ENCODE results near the gene SIRT2.

The SIRT2 gene

GRCh38 chr19:38870612-38871011 is 28.8 kb downstream of the SIRT2 start:
- peaks cover 17% of the 10 kb centered on the region in 2 experiments for H3K4me1 ChIP-seq (ENCODE audit: control insufficient read depth in 1 of 2, insufficient read depth in 2 of 2, low read length in 2 of 2)
- no peaks in the 10 kb centered on the region for H3K27me3 ChIP-seq (ENCODE audit: insufficient read depth, low read length)
- no peak overlapping the region for H2BK120ac ChIP-seq (ENCODE audit: insufficient read depth, low read length, poor library complexity)
- H3K4me2 ChIP-seq (ENCODE audit: low read length) = no peak overlapping the region
- DNase-seq = no peak
- H2AFZ ChIP-seq (ENCODE audit: insufficient read depth, low read length, poor library complexity) = no peak overlapping the region
- H4K12ac ChIP-seq (ENCODE audit: low read depth, low read length) = no peak overlapping the region
- peak overlapping the region; percentile 32 for H4K8ac ChIP-seq (ENCODE audit: low read depth, low read length)
- no peak overlapping the region for H3K4me3 ChIP-seq (ENCODE audit: low read depth, low read length)
- no peak overlapping the region for H3K9ac ChIP-seq (ENCODE audit: low read length)
- H2BK5ac ChIP-seq (ENCODE audit: low read depth, low read length, poor library complexity) = no peak overlapping the region
- no peak overlapping the region for H3K4ac ChIP-seq (ENCODE audit: low read depth, low read length)
- H3K14ac ChIP-seq (ENCODE audit: low read length) = no peak overlapping the region
- peaks cover 1% of the 10 kb centered on the region for H3K79me2 ChIP-seq (ENCODE audit: control insufficient read depth, insufficient read depth, low read length, poor library complexity)
- H3K23ac ChIP-seq (ENCODE audit: low read length) = no peak overlapping the region
- H3K18ac ChIP-seq (ENCODE audit: low read length) = peak overlapping the region; percentile 58
- no peak overlapping the region for H3K27ac ChIP-seq (ENCODE audit: low read depth, low read length)
- no peak overlapping the region for H4K91ac ChIP-seq (ENCODE audit: low read depth, low read length)
- no peaks in the 10 kb centered on the region for H3K36me3 ChIP-seq (ENCODE audit: control insufficient read depth in 1 of 2, insufficient read depth in 2 of 2, low read length in 2 of 2)
- WGBS (ENCODE audit: extremely low coverage, insufficient coverage, insufficient read length) = no CpG with 5 or more reads among the region's 19 CpGs
- H3K9me3 ChIP-seq (ENCODE audit: insufficient read depth, low read depth, low read length) = no peaks in the 10 kb centered on the region
- H2AK5ac ChIP-seq (ENCODE audit: low read length) = peak overlapping the region; percentile 20
- H2BK12ac ChIP-seq (ENCODE audit: low read length) = peak overlapping the region; percentile 28
- H3K79me1 ChIP-seq (ENCODE audit: low read length) = peaks cover 11% of the 10 kb centered on the region

GRCh38 chr19:38869836-38870607 is 29.4 kb downstream of the SIRT2 start:
- 100% methylated on average over 10 of the region's 62 CpGs for WGBS (ENCODE audit: extremely low coverage, insufficient coverage, insufficient read length)
- no peak overlapping the region for H3K4ac ChIP-seq (ENCODE audit: low read depth, low read length)

GRCh38 chr19:38869160-38869835 is 30.1 kb downstream of the SIRT2 start:
- no peaks in the 10 kb centered on the region for H3K27me3 ChIP-seq (ENCODE audit: insufficient read depth, low read length)
- H4K91ac ChIP-seq (ENCODE audit: low read depth, low read length) = peak overlapping the region; percentile 13
- no peaks in the 10 kb centered on the region for H3K36me3 ChIP-seq (ENCODE audit: control insufficient read depth in 1 of 2, insufficient read depth in 2 of 2, low read length in 2 of 2)
- H3K4me2 ChIP-seq (ENCODE audit: low read length) = peak overlapping the region; percentile 57
- peaks cover 1% of the 10 kb centered on the region for H3K79me2 ChIP-seq (ENCODE audit: control insufficient read depth, insufficient read depth, low read length, poor library complexity)
- no peak for DNase-seq
- no peak overlapping the region for H2BK5ac ChIP-seq (ENCODE audit: low read depth, low read length, poor library complexity)
- no peak overlapping the region for H3K27ac ChIP-seq (ENCODE audit: low read depth, low read length)
- peak overlapping the region; percentile 2 for H3K18ac ChIP-seq (ENCODE audit: low read length)
- no CpG with 5 or more reads among the region's 34 CpGs for WGBS (ENCODE audit: extremely low coverage, insufficient coverage, insufficient read length)
- H2BK120ac ChIP-seq (ENCODE audit: insufficient read depth, low read length, poor library complexity) = peak overlapping the region; percentile 5
- no peak overlapping the region for H3K23ac ChIP-seq (ENCODE audit: low read length)
- H2BK12ac ChIP-seq (ENCODE audit: low read length) = peak overlapping the region; percentile 38
- peak overlapping the region; percentile 39 for H2AK5ac ChIP-seq (ENCODE audit: low read length)
- H3K14ac ChIP-seq (ENCODE audit: low read length) = peak overlapping the region; percentile 27
- H3K4ac ChIP-seq (ENCODE audit: low read depth, low read length) = no peak overlapping the region
- H3K4me3 ChIP-seq (ENCODE audit: low read depth, low read length) = no peak overlapping the region
- peaks cover 11% of the 10 kb centered on the region for H3K79me1 ChIP-seq (ENCODE audit: low read length)
- H3K9ac ChIP-seq (ENCODE audit: low read length) = no peak overlapping the region
- H3K4me1 ChIP-seq (ENCODE audit: control insufficient read depth in 1 of 2, insufficient read depth in 2 of 2, low read length in 2 of 2) = peaks cover 17% of the 10 kb centered on the region in 2 experiments
- H4K12ac ChIP-seq (ENCODE audit: low read depth, low read length) = peak overlapping the region; percentile 63
- peak overlapping the region; percentile 56 for H2AFZ ChIP-seq (ENCODE audit: insufficient read depth, low read length, poor library complexity)
- peak overlapping the region; percentile 38 for H4K8ac ChIP-seq (ENCODE audit: low read depth, low read length)
- H3K9me3 ChIP-seq (ENCODE audit: insufficient read depth, low read depth, low read length) = no peaks in the 10 kb centered on the region

More at GRCh38 chr19:38869836-38870607, 29.4 kb downstream of the SIRT2 start:
- H4K12ac ChIP-seq (ENCODE audit: low read depth, low read length) = no peak overlapping the region
- H4K8ac ChIP-seq (ENCODE audit: low read depth, low read length) = peak overlapping the region; percentile 63
- no peak overlapping the region for H2BK12ac ChIP-seq (ENCODE audit: low read length)
- H3K79me1 ChIP-seq (ENCODE audit: low read length) = peaks cover 11% of the 10 kb centered on the region
- H3K9me3 ChIP-seq (ENCODE audit: insufficient read depth, low read depth, low read length) = no peaks in the 10 kb centered on the region
- H3K4me2 ChIP-seq (ENCODE audit: low read length) = peak overlapping the region; percentile 57
- peak overlapping the region; percentile 64 for H4K91ac ChIP-seq (ENCODE audit: low read depth, low read length)
- H3K27me3 ChIP-seq (ENCODE audit: insufficient read depth, low read length) = no peaks in the 10 kb centered on the region
- no peak overlapping the region for H3K23ac ChIP-seq (ENCODE audit: low read length)
- peaks cover 17% of the 10 kb centered on the region in 2 experiments for H3K4me1 ChIP-seq (ENCODE audit: control insufficient read depth in 1 of 2, insufficient read depth in 2 of 2, low read length in 2 of 2)
- no peak overlapping the region for H2AK5ac ChIP-seq (ENCODE audit: low read length)
- H2BK5ac ChIP-seq (ENCODE audit: low read depth, low read length, poor library complexity) = no peak overlapping the region
- peaks cover 1% of the 10 kb centered on the region for H3K79me2 ChIP-seq (ENCODE audit: control insufficient read depth, insufficient read depth, low read length, poor library complexity)
- no peaks in the 10 kb centered on the region for H3K36me3 ChIP-seq (ENCODE audit: control insufficient read depth in 1 of 2, insufficient read depth in 2 of 2, low read length in 2 of 2)
- H3K18ac ChIP-seq (ENCODE audit: low read length) = peak overlapping the region; percentile 58
- peak; percentile 90 to 95 for DNase-seq
- H3K14ac ChIP-seq (ENCODE audit: low read length) = peak overlapping the region; percentile 27
- H2BK120ac ChIP-seq (ENCODE audit: insufficient read depth, low read length, poor library complexity) = peak overlapping the region; percentile 14
- H3K4me3 ChIP-seq (ENCODE audit: low read depth, low read length) = no peak overlapping the region
- peak overlapping the region; percentile 33 for H2AFZ ChIP-seq (ENCODE audit: insufficient read depth, low read length, poor library complexity)
- no peak overlapping the region for H3K27ac ChIP-seq (ENCODE audit: low read depth, low read length)
- no peak overlapping the region for H3K9ac ChIP-seq (ENCODE audit: low read length)

GRCh38 chr19:38868551-38868950 is 30.9 kb downstream of the SIRT2 start:
- Histone ChIP-seq H2BK12ac (ENCODE audit: low read length) (no peak overlapping the region), H4K12ac (ENCODE audit: low read depth, low read length) (no peak overlapping the region), H3K79me2 (ENCODE audit: control insufficient read depth, insufficient read depth, low read length, poor library complexity) (peaks cover 1% of the 10 kb centered on the region), H2BK5ac (ENCODE audit: low read depth, low read length, poor library complexity) (no peak overlapping the region), H2AK5ac (ENCODE audit: low read length) (no peak overlapping the region), H4K8ac (ENCODE audit: low read depth, low read length) (no peak overlapping the region), H2AFZ (ENCODE audit: insufficient read depth, low read length, poor library complexity) (no peak overlapping the region), H4K91ac (ENCODE audit: low read depth, low read length) (no peak overlapping the region), H3K4me3 (ENCODE audit: low read depth, low read length) (no peak overlapping the region), H3K4me1 (ENCODE audit: control insufficient read depth in 1 of 2, insufficient read depth in 2 of 2, low read length in 2 of 2) (peaks cover 17% of the 10 kb centered on the region in 2 experiments), H3K79me1 (ENCODE audit: low read length) (peaks cover 11% of the 10 kb centered on the region), H3K23ac (ENCODE audit: low read length) (no peak overlapping the region), H3K27ac (ENCODE audit: low read depth, low read length) (no peak overlapping the region), H3K18ac (ENCODE audit: low read length) (no peak overlapping the region), H3K36me3 (ENCODE audit: control insufficient read depth in 1 of 2, insufficient read depth in 2 of 2, low read length in 2 of 2) (no peaks in the 10 kb centered on the region), H2BK120ac (ENCODE audit: insufficient read depth, low read length, poor library complexity) (no peak overlapping the region), H3K14ac (ENCODE audit: low read length) (no peak overlapping the region), H3K27me3 (ENCODE audit: insufficient read depth, low read length) (no peaks in the 10 kb centered on the region), H3K4ac (ENCODE audit: low read depth, low read length) (no peak overlapping the region), H3K4me2 (ENCODE audit: low read length) (no peak overlapping the region), H3K9me3 (ENCODE audit: insufficient read depth, low read depth, low read length) (no peaks in the 10 kb centered on the region), H3K9ac (ENCODE audit: low read length) (no peak overlapping the region)
- no CpG with 5 or more reads among the region's 6 CpGs for WGBS (ENCODE audit: extremely low coverage, insufficient coverage, insufficient read length)
- DNase-seq = peak; percentile 81 to 85

Data from trophoblast cell (in vitro differentiated cells and primary cell).